ENCODE measurements around the gene PSG2.
A peak's percentile ranks its signal among the peaks of the same experiment; 100 is the strongest.
"Not testable (repeated sequence)": the region's sequence is repeated elsewhere in the genome, so short reads cannot be mapped to it uniquely, and the experiment has no call there.

The PSG2 gene

DNA sequence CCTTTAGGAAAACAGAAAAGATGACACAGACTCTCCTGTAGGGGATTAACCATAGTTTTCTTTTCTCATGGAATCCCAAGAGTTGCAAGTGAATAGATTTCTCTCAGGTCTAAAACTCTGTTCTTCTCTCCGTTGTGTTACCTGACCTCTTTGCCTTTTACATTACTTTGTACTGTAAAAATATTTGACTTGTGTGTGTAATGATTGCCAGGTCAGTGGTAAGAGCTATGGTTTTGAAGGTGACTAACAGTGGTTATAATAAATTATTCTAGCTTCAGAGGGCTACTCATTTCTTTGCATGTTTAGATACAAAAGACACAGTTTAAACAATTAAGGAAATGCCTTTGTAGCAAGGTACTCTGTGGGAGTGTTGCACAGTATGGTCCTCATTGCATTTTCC is 23.0 kb upstream of the PSG2 start:
- no peak for DNase-seq (ENCODE audit: extremely low read depth, low read depth)
- TF ChIP-seq, protein P1, sequence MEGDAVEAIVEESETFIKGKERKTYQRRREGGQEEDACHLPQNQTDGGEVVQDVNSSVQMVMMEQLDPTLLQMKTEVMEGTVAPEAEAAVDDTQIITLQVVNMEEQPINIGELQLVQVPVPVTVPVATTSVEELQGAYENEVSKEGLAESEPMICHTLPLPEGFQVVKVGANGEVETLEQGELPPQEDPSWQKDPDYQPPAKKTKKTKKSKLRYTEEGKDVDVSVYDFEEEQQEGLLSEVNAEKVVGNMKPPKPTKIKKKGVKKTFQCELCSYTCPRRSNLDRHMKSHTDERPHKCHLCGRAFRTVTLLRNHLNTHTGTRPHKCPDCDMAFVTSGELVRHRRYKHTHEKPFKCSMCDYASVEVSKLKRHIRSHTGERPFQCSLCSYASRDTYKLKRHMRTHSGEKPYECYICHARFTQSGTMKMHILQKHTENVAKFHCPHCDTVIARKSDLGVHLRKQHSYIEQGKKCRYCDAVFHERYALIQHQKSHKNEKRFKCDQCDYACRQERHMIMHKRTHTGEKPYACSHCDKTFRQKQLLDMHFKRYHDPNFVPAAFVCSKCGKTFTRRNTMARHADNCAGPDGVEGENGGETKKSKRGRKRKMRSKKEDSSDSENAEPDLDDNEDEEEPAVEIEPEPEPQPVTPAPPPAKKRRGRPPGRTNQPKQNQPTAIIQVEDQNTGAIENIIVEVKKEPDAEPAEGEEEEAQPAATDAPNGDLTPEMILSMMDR (IDR thresholded peaks at IDR 0.05; ENCODE audit: low read depth, low read length, missing control alignments) = no peak

DNA sequence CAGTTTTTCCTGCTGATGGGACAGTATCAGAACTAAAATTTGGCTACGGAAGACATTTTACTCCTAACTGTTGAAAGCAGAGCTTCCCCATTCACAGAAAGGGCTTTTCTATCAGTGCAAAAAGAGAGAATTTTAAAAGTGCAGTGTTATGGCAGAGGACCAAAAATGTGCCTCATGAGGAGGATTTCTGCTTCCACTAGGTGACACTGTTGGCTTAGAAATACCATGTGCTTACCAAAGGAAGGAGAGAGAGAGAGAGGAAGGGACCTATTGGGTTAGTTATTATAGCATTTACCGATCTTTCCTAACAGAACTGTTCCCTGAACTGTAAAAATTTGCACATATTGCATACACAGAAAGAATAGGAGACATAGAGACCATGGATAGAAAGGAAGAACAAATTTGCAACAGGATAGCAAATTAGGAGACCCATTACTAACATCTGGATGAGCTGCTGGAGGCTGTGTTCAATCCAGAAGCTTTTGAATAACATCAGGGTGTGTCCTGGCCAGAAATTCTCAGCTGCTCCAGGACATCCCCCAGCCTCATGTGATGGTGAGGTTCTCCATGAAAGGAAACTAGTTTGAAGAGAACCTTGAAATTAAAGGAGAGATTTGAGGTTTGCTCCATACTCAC is 21.8 kb upstream of the PSG2 start:
- not testable (repeated sequence) for DNase-seq (ENCODE audit: extremely low read depth, low read depth); H3K4me3 ChIP-seq (replicated peaks; ENCODE audit: low read depth, low read length)
- TF ChIP-seq, protein P1 (IDR thresholded peaks at IDR 0.05; ENCODE audit: low read depth, low read length, missing control alignments) = peak; percentile 31

More for the DNA sequence above, 23.0 kb upstream of the PSG2 start:
- H3K4me3 ChIP-seq (replicated peaks; ENCODE audit: low read depth, low read length) = no peak overlapping the region

DNA sequence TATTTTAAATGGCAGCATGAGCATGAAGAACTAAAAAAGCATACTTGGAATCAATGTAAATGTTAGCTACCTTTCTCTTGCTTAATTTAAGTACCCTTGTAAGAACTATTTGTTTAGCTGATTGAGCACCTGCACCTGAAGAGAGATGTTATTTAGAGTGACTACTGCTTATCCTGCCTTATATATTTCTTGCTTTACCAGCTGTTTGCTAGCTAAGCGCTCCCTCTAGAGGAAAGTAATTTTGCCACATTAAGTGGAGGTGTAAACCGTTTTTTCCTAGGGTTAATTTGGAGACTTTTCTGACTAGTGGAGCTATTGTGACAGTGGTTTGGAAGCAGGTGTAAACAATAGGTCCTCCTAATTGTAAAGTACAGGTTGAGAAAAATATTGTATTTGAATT is 19.4 kb upstream of the PSG2 start:
- TF ChIP-seq, protein P1 (IDR thresholded peaks at IDR 0.05; ENCODE audit: low read depth, low read length, missing control alignments) = no peak
- no peak for DNase-seq (ENCODE audit: extremely low read depth, low read depth)
- H3K4me3 ChIP-seq (replicated peaks; ENCODE audit: low read depth, low read length) = no peak overlapping the region

DNA sequence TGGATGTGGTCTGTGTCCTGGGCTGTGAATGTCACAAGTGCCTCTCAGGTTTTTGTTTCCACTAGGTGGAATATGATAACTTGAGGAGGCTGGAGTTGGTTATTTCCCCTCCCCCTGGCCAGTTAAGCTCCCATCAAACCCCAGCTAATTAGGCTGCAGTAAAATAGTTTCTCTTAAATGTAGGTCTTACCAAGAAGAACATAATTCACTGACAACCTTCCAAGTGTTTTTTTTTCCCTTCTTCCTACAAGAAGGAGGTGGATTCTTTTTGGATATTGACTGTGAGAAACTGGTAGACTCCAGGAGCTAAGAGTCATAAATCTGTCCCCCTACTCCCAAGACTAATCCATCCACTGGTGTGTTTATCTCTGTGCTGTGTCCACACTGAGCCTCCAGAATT is 15.9 kb upstream of the PSG2 start:
- not testable (repeated sequence) for DNase-seq (ENCODE audit: extremely low read depth, low read depth); H3K4me3 ChIP-seq (replicated peaks; ENCODE audit: low read depth, low read length)

DNA sequence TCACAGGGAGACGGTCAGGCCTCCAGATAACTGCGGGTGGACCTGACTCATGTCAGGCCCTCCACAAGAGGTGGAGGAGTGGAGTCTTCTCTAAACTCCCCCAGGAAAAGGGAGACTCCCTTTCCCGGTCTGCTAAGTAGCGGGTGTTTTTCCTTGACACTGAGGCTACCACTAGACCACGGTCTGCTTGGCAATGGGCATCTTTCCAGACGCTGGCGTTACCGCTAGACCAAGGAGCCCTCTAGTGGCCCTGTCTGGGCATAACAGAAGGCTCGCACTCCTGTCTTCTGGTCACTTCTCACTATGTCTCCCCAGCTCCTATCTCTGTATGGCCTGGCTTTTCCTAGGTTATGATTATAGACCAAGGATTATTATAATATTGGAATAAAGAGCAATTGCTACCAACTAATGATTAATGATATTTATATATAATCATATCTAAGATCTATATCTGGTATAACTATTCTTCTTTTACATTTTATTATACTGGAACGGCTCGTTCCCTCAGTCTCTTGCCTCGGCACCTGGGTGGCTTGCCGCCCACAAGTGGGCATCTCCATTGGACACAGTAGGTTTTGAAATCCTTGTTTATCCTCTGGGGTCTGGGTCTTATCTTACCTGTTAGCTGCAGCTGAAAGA is 5.3 kb upstream of the PSG2 start:
- DNase-seq (ENCODE audit: extremely low read depth, low read depth); H3K4me3 ChIP-seq (replicated peaks; ENCODE audit: low read depth, low read length): not testable (repeated sequence)
- TF ChIP-seq, protein P1 (IDR thresholded peaks at IDR 0.05; ENCODE audit: low read depth, low read length, missing control alignments) = peak; percentile 48

DNA sequence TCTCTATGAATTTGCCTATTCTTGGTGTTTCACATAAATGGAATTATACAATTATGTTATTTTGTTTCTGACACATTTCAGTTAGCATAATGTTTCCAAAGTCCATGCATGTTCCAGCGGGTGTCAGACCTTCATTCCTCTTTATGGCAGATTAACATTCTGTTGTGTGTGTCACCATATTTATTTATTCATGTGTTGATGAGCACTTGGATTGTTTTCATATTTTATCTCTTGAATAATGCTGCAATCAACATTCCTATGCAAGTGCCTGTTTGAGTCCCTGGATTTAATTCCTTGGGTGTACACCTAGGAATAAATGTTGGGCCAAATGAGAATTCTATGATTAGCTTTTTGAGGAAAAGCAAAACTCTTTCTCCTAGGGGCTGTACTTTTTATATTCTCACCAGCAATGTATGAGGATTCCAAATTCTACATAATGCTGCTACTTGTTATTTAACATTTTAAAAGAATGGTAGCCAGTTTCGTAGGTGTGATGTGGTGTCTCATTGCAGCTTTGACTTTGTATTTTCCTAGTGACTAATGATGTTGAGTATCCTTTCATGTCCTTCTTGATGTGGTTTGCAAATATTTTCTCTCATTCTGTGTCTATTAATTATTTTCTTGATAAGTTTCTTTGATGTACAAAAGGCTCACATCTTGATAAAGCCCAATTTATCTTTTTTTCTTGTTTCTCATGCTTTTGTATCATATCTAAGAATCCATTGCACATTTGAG is 3.5 kb upstream of the PSG2 start:
- H3K4me3 ChIP-seq (replicated peaks; ENCODE audit: low read depth, low read length); DNase-seq (ENCODE audit: extremely low read depth, low read depth): not testable (repeated sequence)

DNA sequence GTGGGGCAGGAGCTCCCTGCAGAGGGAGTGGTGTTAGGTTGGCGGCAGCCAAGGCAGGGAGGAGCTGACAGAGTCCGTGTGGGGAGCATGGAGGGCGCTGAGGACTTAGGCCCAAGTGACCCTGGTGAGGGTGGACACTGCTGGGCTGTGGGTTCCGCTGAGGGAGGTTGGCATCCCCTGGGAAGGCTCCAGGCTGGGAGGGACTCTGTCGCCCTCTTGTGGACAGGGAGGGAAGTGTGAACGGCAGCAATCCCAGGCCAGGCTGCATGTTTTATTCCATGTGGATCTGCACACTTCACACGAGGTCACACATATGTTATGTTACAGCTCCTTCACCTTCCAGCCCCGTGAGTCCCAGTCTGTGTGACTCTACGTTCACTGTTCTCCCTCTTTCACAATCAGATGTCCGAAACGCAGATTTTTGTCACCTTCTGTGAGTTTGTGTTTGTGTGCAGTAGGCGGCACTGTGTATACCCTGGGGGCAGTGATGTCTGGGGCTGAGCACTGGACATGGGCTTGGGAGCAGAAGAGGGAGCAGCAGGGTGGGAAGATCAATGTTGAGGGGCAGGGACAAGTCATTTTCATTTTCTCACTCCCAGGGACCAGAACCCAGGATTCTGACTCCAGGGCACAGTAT is 1.8 kb upstream of the PSG2 start:
- TF ChIP-seq, protein P1 (IDR thresholded peaks at IDR 0.05; ENCODE audit: low read depth, low read length, missing control alignments) = peak; percentile 32
- DNase-seq (ENCODE audit: extremely low read depth, low read depth); H3K4me3 ChIP-seq (replicated peaks; ENCODE audit: low read depth, low read length): not testable (repeated sequence)

DNA sequence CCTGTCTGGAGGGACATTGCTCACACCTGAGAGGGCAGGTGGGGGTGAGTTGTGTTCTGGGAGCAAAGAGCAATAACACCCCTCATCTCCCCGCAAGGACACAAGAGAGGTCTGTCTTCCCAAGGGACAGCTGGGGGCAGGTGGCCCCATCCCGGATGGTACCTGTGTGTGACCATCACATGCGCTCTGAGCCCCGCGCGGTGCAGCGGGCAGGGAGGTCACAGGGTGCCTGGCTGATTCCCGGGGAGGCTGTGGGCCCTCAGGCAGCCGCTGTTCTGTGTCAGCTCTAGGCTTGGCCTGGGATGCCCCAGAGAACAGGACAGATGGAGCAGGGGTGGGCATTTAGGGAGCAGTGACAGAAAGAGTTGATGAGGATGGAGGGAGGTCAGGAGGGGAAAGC is 1.2 kb upstream of the PSG2 start:
- not testable (repeated sequence) for DNase-seq (ENCODE audit: extremely low read depth, low read depth); H3K4me3 ChIP-seq (replicated peaks; ENCODE audit: low read depth, low read length)
